Breast epithelium (tissue), 3 donors: ENCODE measurements around the gene FAM20C.

Source experiments
- CTCF ChIP-seq, 3 donors: fragments of 450-650 bp; IDR thresholded peaks; one replicate each; pipeline ENCODE4 v1.5.1; 2016 to 2017; ENCODE audit warnings: antibody characterized with exemption in 3 of 3, mild to moderate bottlenecking in 3 of 3, moderate library complexity in 3 of 3
- POLR2A ChIP-seq: fragments of 450-650 bp; IDR thresholded peaks from one replicate; pipeline ENCODE4 v1.6.1; 2016; ENCODE audit warnings: antibody characterized with exemption, mild to moderate bottlenecking, moderate library complexity
- POLR2AphosphoS5 ChIP-seq, 3 donors: sonication (generic); formaldehyde crosslinking; IDR thresholded peaks; one replicate each; pipeline ENCODE4 v1.6.1; 2017; ENCODE audit warnings: antibody characterized with exemption in 3 of 3

GRCh38 chr7:163971-164881, 28.1 kb upstream of the FAM20C start:
- no peak for TF ChIP-seq CTCF (IDR thresholded peaks at IDR 0.05)
- no peak for TF ChIP-seq POLR2A
- no peak for TF ChIP-seq POLR2AphosphoS5 (IDR thresholded peaks at IDR 0.05)
